Prostate gland (tissue), 2 donors: ENCODE data around the gene SMAD2. TPM values are rescaled to one million over a fixed set of nuclear protein-coding genes. Genes with fewer than 3 reads are reported as not detected.

Experiments used
- DNase-seq: peaks from one replicate; pipeline ENCODE4 v3.0.0-alpha.2; 2019; ENCODE audit warnings: low spot score
- H3K27ac ChIP-seq, 2 donors: fragments of 200-600 bp; sonication (generic); 2 replicates each; pipeline ENCODE4 v1.5.1; 2017 to 2019
- H3K27me3 ChIP-seq: fragments of 200-600 bp; sonication (generic); replicated peaks from 2 replicates; pipeline ENCODE4 v1.5.1; 2019; ENCODE audit not compliant: insufficient read depth
- H3K36me3 ChIP-seq, 2 donors: fragments of 200-600 bp; sonication (generic); 1 replicate in 1 of 2; 2 replicates in 1 of 2; pipeline versions ENCODE4 v1.5.1 to v1.8.1; 2017 to 2019
- H3K4me1 ChIP-seq: fragments of 200-600 bp; sonication (generic); replicated peaks from 2 replicates; pipeline ENCODE4 v1.5.1; 2019
- H3K4me3 ChIP-seq, 2 donors: fragments of 200-600 bp; sonication (generic); 2 replicates each; pipeline ENCODE4 v1.5.1; 2017 to 2019
- H3K9me3 ChIP-seq: fragments of 200-600 bp; sonication (generic); 2 replicates; pipeline ENCODE4 v1.5.1; 2017
- POLR2A ChIP-seq: fragments of 450-650 bp; IDR thresholded peaks from one replicate; pipeline ENCODE4 v1.6.1; 2016; ENCODE audit warnings: antibody characterized with exemption, mild to moderate bottlenecking
- POLR2AphosphoS5 ChIP-seq: sonication (generic); formaldehyde crosslinking; IDR thresholded peaks from one replicate; pipeline ENCODE4 v1.6.1; 2017; ENCODE audit warnings: antibody characterized with exemption
- WGBS: methylation state at CpG from one replicate; pipeline ENCODE4 v1.1.5; 2018; 5-methylcytosine and 5-hydroxymethylcytosine counted together
- intact Hi-C: fragments of 100-400 bp; cut with DNase I; formaldehyde crosslinking; loops from one replicate; pipeline ENCODE4 v1.14.2; 2022
- total RNA-seq, 2 donors: library from RNA; depleted of rRNA; stranded (reverse); fragments of >200 nt; gene quantifications; one replicate each; pipeline ENCODE4 v1.1.0, GENCODE V29; 2016
- TF ChIP-seq, protein P1 (sequence below), 4 experiments: fragments of 200-600 bp in 2 of 4; fragments of 450-650 bp in 2 of 4; sonication (generic) in 2 of 4; IDR thresholded peaks; 1 replicate in 3 of 4; 2 replicates in 1 of 4; pipeline ENCODE4 v1.5.1; 2016 to 2019; ENCODE audit warnings: antibody characterized with exemption in 4 of 4, mild to moderate bottlenecking in 2 of 4, moderate library complexity in 2 of 4

Gene SMAD2
- total RNA-seq, 2 donors from 2014 or later: 54.3 to 96.8 TPM

DNA sequence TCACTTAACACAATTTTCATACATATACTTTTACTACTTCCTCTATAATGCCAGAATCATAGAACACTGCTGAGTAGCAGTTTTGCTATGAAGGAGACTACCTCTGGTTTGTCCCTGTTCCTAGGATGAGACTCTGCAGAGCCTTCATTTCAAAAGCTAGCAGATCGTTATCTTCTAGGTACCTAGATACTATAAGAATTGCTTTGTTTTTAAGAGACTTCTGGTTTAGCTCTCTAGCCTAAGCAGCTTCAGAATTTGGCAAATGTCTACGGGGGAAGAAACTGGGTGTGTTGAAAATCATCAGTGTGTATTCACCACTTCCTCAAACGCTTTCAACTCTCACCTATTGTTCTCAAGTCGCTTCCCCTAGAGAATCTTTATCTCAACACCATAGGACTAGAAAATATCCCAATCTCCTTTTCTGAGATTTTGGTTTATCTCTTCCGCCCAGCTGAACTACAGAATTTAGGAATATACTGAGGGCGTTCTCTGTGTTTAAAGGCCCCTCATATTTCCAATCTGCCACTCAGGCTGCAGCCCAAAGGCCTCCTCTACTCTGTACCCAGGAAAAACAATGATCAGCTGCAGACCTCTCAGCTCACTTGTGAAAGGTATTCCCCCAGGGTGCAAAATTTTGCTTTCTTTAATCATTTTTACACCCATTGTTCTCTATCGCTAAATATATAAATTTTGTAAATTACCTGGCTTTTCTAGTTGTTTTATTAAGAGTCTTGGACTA is 28.7 kb downstream of the SMAD2 start:
- TF ChIP-seq POLR2AphosphoS5: no peak
- TF ChIP-seq POLR2A: no peak
- TF ChIP-seq, protein P1, sequence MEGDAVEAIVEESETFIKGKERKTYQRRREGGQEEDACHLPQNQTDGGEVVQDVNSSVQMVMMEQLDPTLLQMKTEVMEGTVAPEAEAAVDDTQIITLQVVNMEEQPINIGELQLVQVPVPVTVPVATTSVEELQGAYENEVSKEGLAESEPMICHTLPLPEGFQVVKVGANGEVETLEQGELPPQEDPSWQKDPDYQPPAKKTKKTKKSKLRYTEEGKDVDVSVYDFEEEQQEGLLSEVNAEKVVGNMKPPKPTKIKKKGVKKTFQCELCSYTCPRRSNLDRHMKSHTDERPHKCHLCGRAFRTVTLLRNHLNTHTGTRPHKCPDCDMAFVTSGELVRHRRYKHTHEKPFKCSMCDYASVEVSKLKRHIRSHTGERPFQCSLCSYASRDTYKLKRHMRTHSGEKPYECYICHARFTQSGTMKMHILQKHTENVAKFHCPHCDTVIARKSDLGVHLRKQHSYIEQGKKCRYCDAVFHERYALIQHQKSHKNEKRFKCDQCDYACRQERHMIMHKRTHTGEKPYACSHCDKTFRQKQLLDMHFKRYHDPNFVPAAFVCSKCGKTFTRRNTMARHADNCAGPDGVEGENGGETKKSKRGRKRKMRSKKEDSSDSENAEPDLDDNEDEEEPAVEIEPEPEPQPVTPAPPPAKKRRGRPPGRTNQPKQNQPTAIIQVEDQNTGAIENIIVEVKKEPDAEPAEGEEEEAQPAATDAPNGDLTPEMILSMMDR (IDR thresholded peaks at IDR 0.05): no peak
- no peak for DNase-seq
- H3K36me3 ChIP-seq: no peaks in the 10 kb centered on the region
- intact Hi-C loops: no loop called here
- H3K27me3 ChIP-seq: no peaks in the 10 kb centered on the region
- no peak overlapping the region for H3K27ac ChIP-seq
- no peak overlapping the region for H3K4me3 ChIP-seq
- 75% methylated on average over 7 of the region's 7 CpGs for WGBS
- no peaks in the 10 kb centered on the region for H3K4me1 ChIP-seq
- no peaks in the 10 kb centered on the region for H3K9me3 ChIP-seq

DNA sequence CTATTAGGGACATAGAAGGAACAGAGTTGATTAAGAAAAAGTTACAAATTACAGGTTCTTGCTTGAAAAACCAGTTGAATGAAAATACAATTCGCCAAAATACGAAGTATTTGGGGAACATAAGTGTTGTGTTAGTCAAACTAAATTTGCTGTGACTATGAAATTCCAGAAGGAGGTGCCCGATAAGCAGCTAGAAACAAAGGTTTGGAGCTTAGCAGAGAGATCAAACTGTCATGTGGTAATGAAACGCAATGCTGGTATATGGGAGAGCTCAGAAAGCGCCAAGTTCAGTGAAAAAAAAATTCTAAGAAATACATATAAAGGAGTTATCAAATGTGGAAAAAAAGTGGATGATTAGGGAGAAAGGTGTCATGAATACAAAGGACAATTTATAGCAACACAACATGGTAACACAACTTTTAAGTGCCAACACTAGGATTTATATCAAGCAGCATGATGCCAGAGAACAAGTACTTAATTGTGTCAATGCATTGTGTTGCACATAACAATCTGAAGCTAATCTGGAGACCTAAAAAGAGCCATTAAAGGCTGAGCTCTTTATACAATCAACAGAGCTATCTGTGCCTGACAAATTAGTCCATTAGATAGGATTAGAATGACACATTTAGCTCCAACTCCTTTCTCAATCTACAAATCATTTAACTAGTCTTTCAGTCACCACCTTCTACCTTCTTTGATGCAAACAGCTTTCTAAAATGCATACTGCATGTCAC is 31.2 kb downstream of the SMAD2 start:
- Histone ChIP-seq H3K4me1 (no peaks in the 10 kb centered on the region), H3K4me3 (no peak overlapping the region), H3K9me3 (no peaks in the 10 kb centered on the region), H3K27me3 (no peaks in the 10 kb centered on the region), H3K36me3 (no peaks in the 10 kb centered on the region), H3K27ac (no peak overlapping the region)
- intact Hi-C loops: no loop called here
- 77% methylated on average over 5 of the region's 5 CpGs for WGBS
- TF ChIP-seq POLR2A (no peak), POLR2AphosphoS5 (no peak)
- TF ChIP-seq, protein P1 (IDR thresholded peaks at IDR 0.05): no peak
- DNase-seq: no peak

DNA sequence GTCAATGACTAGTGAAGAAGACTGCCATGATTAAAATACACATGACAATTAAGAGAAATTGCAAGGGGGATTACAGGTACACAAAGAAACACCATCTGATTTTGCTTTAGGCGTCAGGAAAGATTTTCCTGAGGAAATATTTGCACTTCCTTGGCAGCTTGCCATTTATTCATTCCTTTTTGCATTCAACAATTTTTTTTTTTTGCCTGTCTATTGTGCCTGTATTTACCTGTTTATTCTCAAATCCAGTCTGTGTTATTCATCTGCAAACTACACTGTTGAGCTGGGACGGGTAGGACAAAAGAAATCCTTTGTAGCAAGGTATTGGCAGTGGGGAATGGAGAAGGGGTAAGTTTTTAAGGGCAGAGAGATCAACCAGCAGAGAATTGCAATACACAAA is 31.8 kb downstream of the SMAD2 start:
- 56% methylated on average over 2 of the region's 2 CpGs for WGBS
- intact Hi-C loops: no loop called here
- no peaks in the 10 kb centered on the region for H3K4me1 ChIP-seq
- no peaks in the 10 kb centered on the region for H3K9me3 ChIP-seq
- H3K27me3 ChIP-seq: no peaks in the 10 kb centered on the region
- TF ChIP-seq POLR2AphosphoS5: no peak
- H3K4me3 ChIP-seq: no peak overlapping the region
- no peak for DNase-seq
- H3K36me3 ChIP-seq: no peaks in the 10 kb centered on the region
- no peak overlapping the region for H3K27ac ChIP-seq

DNA sequence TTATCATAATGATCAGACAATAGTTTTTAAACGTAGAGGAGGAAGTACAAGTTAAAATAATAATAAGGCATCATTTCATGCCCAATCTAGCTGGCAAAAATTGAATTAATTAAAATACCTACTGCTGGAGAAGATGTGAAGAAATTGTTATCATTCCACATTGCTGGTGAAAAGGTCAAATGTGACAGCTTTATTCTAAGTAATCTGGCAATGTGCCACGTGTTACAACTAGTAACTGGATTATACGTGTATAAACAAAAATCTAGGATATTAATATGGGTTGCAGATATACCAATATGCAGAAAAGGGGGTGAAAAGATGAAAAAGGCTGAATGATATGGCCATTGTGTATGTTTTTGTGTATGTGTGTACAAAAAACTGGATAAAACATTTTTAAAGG is 32.4 kb downstream of the SMAD2 start:
- intact Hi-C loops: no loop called here
- TF ChIP-seq, protein P1 (IDR thresholded peaks at IDR 0.05): no peak
- TF ChIP-seq POLR2AphosphoS5 (no peak), POLR2A (no peak)
- no peak for DNase-seq
- Histone ChIP-seq H3K27ac (no peak overlapping the region), H3K4me1 (no peaks in the 10 kb centered on the region), H3K4me3 (no peak overlapping the region), H3K36me3 (no peaks in the 10 kb centered on the region), H3K9me3 (no peaks in the 10 kb centered on the region), H3K27me3 (no peaks in the 10 kb centered on the region)
- WGBS: 38% methylated on average over 3 of the region's 3 CpGs

DNA sequence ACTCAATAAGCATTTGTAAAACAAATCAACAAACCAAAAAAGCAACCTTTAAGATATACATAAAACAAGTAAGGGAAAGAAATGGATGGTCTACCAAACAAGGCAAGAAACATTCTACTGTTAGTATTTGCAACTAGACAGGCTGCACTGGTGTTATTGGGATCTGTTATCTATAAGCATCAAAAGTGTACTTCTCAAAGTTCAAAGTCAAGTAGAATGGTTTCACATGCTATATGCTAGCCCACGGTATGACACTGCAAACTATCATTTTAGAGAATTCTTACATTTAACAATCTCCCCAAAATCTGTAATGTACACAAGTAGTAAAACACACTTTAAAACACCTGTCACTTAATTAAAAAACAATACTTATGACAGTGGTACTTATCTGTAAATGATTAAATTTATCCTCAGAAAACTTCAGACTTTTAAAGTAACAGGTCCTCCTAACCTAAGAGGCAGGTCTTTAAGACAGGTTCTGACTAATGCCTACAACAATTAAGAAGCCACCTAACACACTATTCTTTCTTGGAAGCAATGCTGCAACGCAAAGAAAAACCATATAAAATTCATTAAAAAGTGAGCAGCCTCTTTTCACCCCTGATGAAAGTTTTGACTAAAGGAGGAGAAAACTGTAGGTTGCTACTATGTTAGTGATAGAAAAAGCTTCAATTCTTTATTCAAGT is 34.8 kb downstream of the SMAD2 start:
- 38% methylated on average over 2 of the region's 2 CpGs for WGBS
- Histone ChIP-seq H3K36me3 (no peaks in the 10 kb centered on the region), H3K9me3 (no peaks in the 10 kb centered on the region), H3K27ac (no peak overlapping the region), H3K27me3 (no peaks in the 10 kb centered on the region), H3K4me3 (no peak overlapping the region), H3K4me1 (no peaks in the 10 kb centered on the region)
- TF ChIP-seq POLR2A (no peak), POLR2AphosphoS5 (no peak)
- TF ChIP-seq, protein P1 (IDR thresholded peaks at IDR 0.05): no peak
- no peak for DNase-seq
- intact Hi-C loops: no loop called here
